ENCODE measurements around the gene THUMPD2.

Gene THUMPD2

DNA sequence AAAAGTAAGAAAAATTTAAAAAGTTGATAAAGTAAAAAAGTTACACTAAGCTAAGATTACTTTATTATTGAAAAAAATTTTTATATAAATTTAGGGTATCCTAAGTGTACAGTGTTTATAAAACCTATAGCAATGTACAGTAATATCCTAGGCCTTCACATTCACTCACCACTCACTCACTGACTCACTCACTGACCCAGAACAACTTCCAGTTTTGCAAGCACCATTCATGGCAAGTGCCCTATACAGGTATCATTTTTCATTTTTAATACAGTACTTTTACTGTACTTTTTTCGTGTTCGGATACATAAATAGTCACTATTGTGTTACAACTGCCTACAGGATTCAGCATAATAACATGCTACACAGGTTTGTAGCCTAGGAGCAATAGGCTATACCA, 8.9 kb upstream of the THUMPD2 start:
- H3K36me3 ChIP-seq (ENCODE audit: insufficient read depth, low read length): no peaks in the 10 kb centered on the region
- TF ChIP-seq FOXP2 (optimal IDR thresholded peaks at IDR 0.05; ENCODE audit: control extremely low read depth, extremely low read length, insufficient read depth): no peak
- H3K9me3 ChIP-seq (ENCODE audit: low read depth, low read length): no peaks in the 10 kb centered on the region

DNA sequence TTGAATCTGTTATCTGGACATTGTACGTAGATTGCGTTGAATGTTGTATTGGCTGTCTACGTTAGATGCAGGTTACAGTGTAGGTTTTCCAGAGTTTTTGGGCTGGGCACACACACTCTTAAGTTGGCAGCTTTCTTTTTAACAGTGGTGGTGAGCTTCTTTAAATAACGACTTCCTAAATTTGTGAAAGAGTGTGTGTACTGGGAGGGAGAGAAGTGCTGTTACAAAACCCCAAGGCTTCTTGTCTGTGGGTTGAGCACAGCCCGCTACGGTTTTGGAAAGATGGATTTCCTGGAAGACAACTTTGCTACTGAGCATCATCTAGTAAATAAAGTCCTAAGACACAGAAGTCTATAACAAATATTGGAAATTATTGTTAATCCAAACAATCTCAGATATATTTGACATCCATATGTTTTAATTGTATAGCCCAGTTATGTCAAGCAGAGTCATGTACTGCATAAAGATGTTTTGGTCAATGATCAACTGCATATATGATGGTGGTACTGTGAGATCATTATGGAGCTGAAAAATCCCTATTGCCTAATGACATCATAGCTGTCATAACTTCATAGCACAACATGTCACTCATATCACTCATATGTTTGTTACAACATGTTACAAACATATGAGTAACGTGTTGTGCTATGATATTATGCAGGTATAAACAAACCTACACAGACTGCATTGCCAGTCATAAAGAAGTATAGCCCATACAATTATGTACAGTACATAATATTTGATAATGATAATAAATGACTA, 7.9 kb upstream of the THUMPD2 start:
- H3K36me3 ChIP-seq (ENCODE audit: insufficient read depth, low read length): no peaks in the 10 kb centered on the region
- H3K4me3 ChIP-seq: no peak overlapping the region
- no peaks in the 10 kb centered on the region for H3K9me3 ChIP-seq (ENCODE audit: low read depth, low read length)
- TF ChIP-seq EZH2 (IDR thresholded peaks at IDR 0.05): no peak
- no peak for TF ChIP-seq FOXP2 (optimal IDR thresholded peaks at IDR 0.05; ENCODE audit: control extremely low read depth, extremely low read length, insufficient read depth)
- TF ChIP-seq POLR2AphosphoS5 (IDR thresholded peaks at IDR 0.05; ENCODE audit: borderline replicate concordance, low read depth, low read length): no peak
- H3K9ac ChIP-seq (ENCODE audit: insufficient read length): no peak overlapping the region
- no peak overlapping the region for H3K27ac ChIP-seq
- no peak for DNase-seq (ENCODE audit: low read depth, low spot score)

More for the DNA sequence above, 8.9 kb upstream of the THUMPD2 start:
- Histone ChIP-seq H3K27ac (no peak overlapping the region), H3K4me3 (no peak overlapping the region), H3K9ac (ENCODE audit: insufficient read length) (no peak overlapping the region)
- no peak for DNase-seq (ENCODE audit: low read depth, low spot score)

GRCh38 chr2:39782591-39782990, 3.5 kb upstream of the THUMPD2 start:
- no peak overlapping the region for H3K9ac ChIP-seq (ENCODE audit: insufficient read length)
- H3K9me3 ChIP-seq (ENCODE audit: low read depth, low read length): no peaks in the 10 kb centered on the region

DNA sequence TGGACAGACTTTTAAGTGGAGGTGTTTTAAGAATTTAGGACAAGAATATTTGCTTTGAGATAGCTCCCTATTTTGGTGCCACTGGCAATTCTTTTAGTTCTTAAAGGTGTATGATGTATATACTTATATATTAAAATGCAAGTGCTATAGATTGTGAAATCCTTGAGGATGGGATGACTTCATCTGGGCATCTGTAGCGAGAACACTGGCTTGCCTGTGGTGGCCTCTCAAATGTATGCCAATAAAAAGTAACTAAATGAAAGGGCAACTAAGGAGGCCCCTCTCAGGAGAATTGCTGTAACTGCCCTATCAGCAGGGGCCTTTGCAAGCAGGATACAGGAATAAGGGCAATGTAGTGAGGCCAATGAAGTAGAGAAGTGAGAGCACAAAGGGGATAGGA, 2.6 kb upstream of the THUMPD2 start:
- H3K4me3 ChIP-seq: no peak overlapping the region
- peaks cover 3% of the 10 kb centered on the region; the same call in 1 of the 2 replicates for H3K9me3 ChIP-seq (ENCODE audit: low read depth, low read length)
- DNase-seq (ENCODE audit: low read depth, low spot score): no peak
- peaks cover 13% of the 10 kb centered on the region for H3K36me3 ChIP-seq (ENCODE audit: insufficient read depth, low read length)
- H3K27ac ChIP-seq: no peak overlapping the region
- TF ChIP-seq FOXP2 (optimal IDR thresholded peaks at IDR 0.05; ENCODE audit: control extremely low read depth, extremely low read length, insufficient read depth) (no peak), EZH2 (IDR thresholded peaks at IDR 0.05) (no peak), POLR2AphosphoS5 (IDR thresholded peaks at IDR 0.05; ENCODE audit: borderline replicate concordance, low read depth, low read length) (no peak)
- H3K9ac ChIP-seq (ENCODE audit: insufficient read length): no peak overlapping the region

More at GRCh38 chr2:39782591-39782990, 3.5 kb upstream of the THUMPD2 start:
- TF ChIP-seq FOXP2 (optimal IDR thresholded peaks at IDR 0.05; ENCODE audit: control extremely low read depth, extremely low read length, insufficient read depth) (no peak), EZH2 (IDR thresholded peaks at IDR 0.05) (no peak), POLR2AphosphoS5 (IDR thresholded peaks at IDR 0.05; ENCODE audit: borderline replicate concordance, low read depth, low read length) (no peak)
- Histone ChIP-seq H3K27ac (no peak overlapping the region), H3K4me3 (no peak overlapping the region), H3K36me3 (ENCODE audit: insufficient read depth, low read length) (peaks cover 4% of the 10 kb centered on the region; the same call in 1 of the 2 replicates)
- DNase-seq (ENCODE audit: low read depth, low spot score): no peak

- no peak for TF ChIP-seq EZH2 (IDR thresholded peaks at IDR 0.05)
- TF ChIP-seq POLR2AphosphoS5 (IDR thresholded peaks at IDR 0.05; ENCODE audit: borderline replicate concordance, low read depth, low read length): no peak
- TF ChIP-seq FOXP2 (optimal IDR thresholded peaks at IDR 0.05; ENCODE audit: control extremely low read depth, extremely low read length, insufficient read depth): no peak
- no peak for DNase-seq (ENCODE audit: low read depth, low spot score)
Measured at GRCh38 chr2:39780825-39781600, 2.0 kb upstream of the THUMPD2 start.

GRCh38 chr2:39779927-39780326, 869 bp upstream of the THUMPD2 start:
- Histone ChIP-seq H3K4me3 (no peak overlapping the region), H3K9ac (ENCODE audit: insufficient read length) (no peak overlapping the region), H3K9me3 (ENCODE audit: low read depth, low read length) (peaks cover 3% of the 10 kb centered on the region; the same call in 1 of the 2 replicates), H3K36me3 (ENCODE audit: insufficient read depth, low read length) (peaks cover 29% of the 10 kb centered on the region), H3K27ac (no peak overlapping the region)
- no peak for DNase-seq (ENCODE audit: low read depth, low spot score)
- TF ChIP-seq FOXP2 (optimal IDR thresholded peaks at IDR 0.05; ENCODE audit: control extremely low read depth, extremely low read length, insufficient read depth) (no peak), POLR2AphosphoS5 (IDR thresholded peaks at IDR 0.05; ENCODE audit: borderline replicate concordance, low read depth, low read length) (no peak), EZH2 (IDR thresholded peaks at IDR 0.05) (no peak)

More at GRCh38 chr2:39780825-39781600, 2.0 kb upstream of the THUMPD2 start:
- peaks cover 3% of the 10 kb centered on the region; the same call in 1 of the 2 replicates for H3K9me3 ChIP-seq (ENCODE audit: low read depth, low read length)
- H3K27ac ChIP-seq: no peak overlapping the region
- no peak overlapping the region for H3K4me3 ChIP-seq
- peaks cover 20% of the 10 kb centered on the region for H3K36me3 ChIP-seq (ENCODE audit: insufficient read depth, low read length)
- no peak overlapping the region for H3K9ac ChIP-seq (ENCODE audit: insufficient read length)

DNA sequence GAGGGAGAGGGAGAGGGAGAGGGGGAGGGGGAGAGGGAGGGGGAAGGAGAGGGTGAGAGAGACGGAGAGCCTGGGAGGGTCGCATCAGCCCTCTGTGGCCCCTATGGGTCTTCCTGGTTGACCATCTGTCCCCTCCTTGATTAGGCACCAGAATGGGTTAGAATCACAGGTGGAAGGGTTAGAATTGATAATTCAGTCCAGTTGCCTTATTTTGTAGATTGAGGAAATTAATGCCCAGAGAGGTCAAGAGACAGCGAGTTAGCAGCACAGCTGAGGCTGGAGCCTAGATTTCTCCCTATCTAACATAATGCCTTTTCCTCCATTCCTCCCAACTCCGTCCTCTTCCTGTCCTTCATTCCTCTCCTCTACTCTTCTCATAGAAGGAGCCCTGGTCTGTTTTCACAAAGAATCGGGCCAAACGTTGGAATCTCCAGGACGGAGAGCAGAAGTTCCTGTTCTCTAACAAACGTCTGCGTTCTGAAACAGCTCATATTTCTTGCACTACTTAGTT, 338 bp upstream of the THUMPD2 start:
- TF ChIP-seq EZH2 (IDR thresholded peaks at IDR 0.05): no peak
- TF ChIP-seq FOXP2 (optimal IDR thresholded peaks at IDR 0.05; ENCODE audit: control extremely low read depth, extremely low read length, insufficient read depth): no peak
- TF ChIP-seq POLR2AphosphoS5 (IDR thresholded peaks at IDR 0.05; ENCODE audit: borderline replicate concordance, low read depth, low read length): no peak
- H3K36me3 ChIP-seq (ENCODE audit: insufficient read depth, low read length): peaks cover 31% of the 10 kb centered on the region
- peaks cover 3% of the 10 kb centered on the region; the same call in 1 of the 2 replicates for H3K9me3 ChIP-seq (ENCODE audit: low read depth, low read length)
- H3K9ac ChIP-seq (ENCODE audit: insufficient read length): no peak overlapping the region
- H3K4me3 ChIP-seq: peak overlapping the region; percentile 82
- no peak overlapping the region for H3K27ac ChIP-seq
- no peak for DNase-seq (ENCODE audit: low read depth, low spot score)

DNA sequence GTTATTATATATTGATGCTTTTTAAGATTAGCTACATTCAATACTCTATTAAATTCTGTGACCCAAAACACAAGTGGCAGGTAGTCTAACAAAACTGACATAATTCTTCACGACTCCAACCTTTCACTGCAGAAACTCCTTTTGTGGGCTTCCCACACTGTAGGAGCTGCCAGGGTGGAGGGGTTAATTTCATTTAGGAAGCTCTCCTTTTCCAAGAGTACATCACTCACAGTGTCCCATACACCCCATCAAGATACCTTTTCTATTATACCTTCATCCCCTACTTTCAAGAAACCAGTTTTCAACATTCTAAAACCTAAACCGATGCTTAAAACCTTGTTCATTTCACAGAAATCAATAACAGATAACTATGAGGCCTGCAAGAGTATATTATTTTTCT, 825 bp downstream of the THUMPD2 start:
- no peak for TF ChIP-seq EZH2 (IDR thresholded peaks at IDR 0.05)
- no peak for TF ChIP-seq POLR2AphosphoS5 (IDR thresholded peaks at IDR 0.05; ENCODE audit: borderline replicate concordance, low read depth, low read length)
- TF ChIP-seq FOXP2 (optimal IDR thresholded peaks at IDR 0.05; ENCODE audit: control extremely low read depth, extremely low read length, insufficient read depth): no peak
- DNase-seq (ENCODE audit: low read depth, low spot score): no peak
- Histone ChIP-seq H3K27ac (no peak overlapping the region), H3K9ac (ENCODE audit: insufficient read length) (peak overlapping the region; percentile 91), H3K4me3 (peak overlapping the region; percentile 82), H3K36me3 (ENCODE audit: insufficient read depth, low read length) (peaks cover 36% of the 10 kb centered on the region), H3K9me3 (ENCODE audit: low read depth, low read length) (peaks cover 3% of the 10 kb centered on the region; the same call in 1 of the 2 replicates)

Data from SK-N-MC (cell line).